Liver (tissue), 9 donors: Measurements from ENCODE around the gene FKBP5. TPM values are rescaled to one million over a fixed set of nuclear protein-coding genes. Genes with fewer than 3 reads are reported as not detected.

ENCODE experiments used
- DNase-seq: peaks from one replicate; pipeline ENCODE4 v3.0.0-alpha.2; 2017; ENCODE audit warnings: low spot score
- H3K27ac ChIP-seq, 2 donors: one replicate each; pipeline ENCODE4 v1.7.0; 2013; ENCODE audit warnings: inconsistent platforms in 2 of 2, low read length in 2 of 2, control low read depth in 1 of 2, low read depth in 1 of 2, mild to moderate bottlenecking in 1 of 2
- H3K27me3 ChIP-seq, 4 donors: one replicate each; pipeline versions ENCODE4 v1.6.1 to v1.7.0; 2013; ENCODE audit warnings: low read length in 3 of 4, inconsistent platforms in 1 of 4, mild to moderate bottlenecking in 1 of 4, moderate library complexity in 1 of 4; ENCODE audit not compliant: control insufficient read depth in 4 of 4, insufficient read depth in 4 of 4
- H3K36me3 ChIP-seq, 4 donors: one replicate each; pipeline versions ENCODE4 v1.6.1 to v1.7.0; 2013; ENCODE audit warnings: low read length in 3 of 4, mild to moderate bottlenecking in 3 of 4, low read depth in 1 of 4, moderate library complexity in 1 of 4; ENCODE audit not compliant: control insufficient read depth in 4 of 4, insufficient read depth in 3 of 4
- H3K4me1 ChIP-seq, 4 donors: one replicate each; pipeline versions ENCODE4 v1.6.1 to v1.7.0; 2013; ENCODE audit warnings: low read length in 3 of 4, mild to moderate bottlenecking in 3 of 4, moderate library complexity in 1 of 4; ENCODE audit not compliant: control insufficient read depth in 4 of 4, insufficient read depth in 4 of 4
- H3K4me3 ChIP-seq, 3 donors: one replicate each; pipeline versions ENCODE4 v1.6.1 to v1.7.0; 2013; ENCODE audit warnings: low read length in 3 of 3, control low read depth in 1 of 3, low read depth in 1 of 3, mild to moderate bottlenecking in 1 of 3
- H3K9ac ChIP-seq, 2 donors: one replicate each; pipeline ENCODE4 v1.7.0; 2013; ENCODE audit warnings: low read length in 2 of 2, mild to moderate bottlenecking in 2 of 2, moderate library complexity in 2 of 2, control low read depth in 1 of 2, low read depth in 1 of 2
- H3K9me3 ChIP-seq, 4 donors: one replicate each; pipeline versions ENCODE4 v1.6.1 to v1.7.0; 2013; ENCODE audit warnings: low read length in 3 of 4; ENCODE audit not compliant: control insufficient read depth in 4 of 4
- ATF3 ChIP-seq: IDR thresholded peaks from 2 replicates; pipeline ENCODE4 v1.6.1; 2016; ENCODE audit warnings: antibody characterized with exemption
- FOXA1 ChIP-seq: IDR thresholded peaks from 2 replicates; pipeline ENCODE4 v1.6.1; 2016; ENCODE audit warnings: antibody characterized with exemption
- FOXA2 ChIP-seq: IDR thresholded peaks from 2 replicates; pipeline ENCODE4 v1.6.1; 2016; ENCODE audit warnings: antibody characterized with exemption
- GABPA ChIP-seq, 2 donors: IDR thresholded peaks in 1 of 2; conservative IDR thresholded peaks in 1 of 2; 2 replicates each; pipeline ENCODE4 v1.6.1; 2016; ENCODE audit warnings: antibody characterized with exemption in 2 of 2, mild to moderate bottlenecking in 1 of 2, moderate library complexity in 1 of 2
- HNF4G ChIP-seq: IDR thresholded peaks from 2 replicates; pipeline ENCODE4 v1.6.1; 2016; ENCODE audit warnings: antibody characterized with exemption
- JUND ChIP-seq, 2 donors: IDR thresholded peaks; 2 replicates each; pipeline ENCODE4 v1.6.1; 2016; ENCODE audit warnings: antibody characterized with exemption in 2 of 2
- NR2F2 ChIP-seq: IDR thresholded peaks from 2 replicates; pipeline ENCODE4 v1.6.1; 2016; ENCODE audit warnings: antibody characterized with exemption
- RAD21 ChIP-seq, 2 donors: IDR thresholded peaks; 2 replicates each; pipeline ENCODE4 v1.6.1; 2016; ENCODE audit warnings: antibody characterized with exemption in 2 of 2, mild to moderate bottlenecking in 2 of 2
- RXRA ChIP-seq, 2 donors: IDR thresholded peaks; 2 replicates each; pipeline ENCODE4 v1.6.1; 2017 to 2018; ENCODE audit warnings: antibody characterized with exemption in 2 of 2, mild to moderate bottlenecking in 1 of 2
- SP1 ChIP-seq: IDR thresholded peaks from 2 replicates; pipeline ENCODE4 v1.6.1; 2018; ENCODE audit warnings: antibody characterized with exemption, mild to moderate bottlenecking
- TAF1 ChIP-seq: conservative IDR thresholded peaks from 2 replicates; pipeline ENCODE4 v1.6.1; 2016; ENCODE audit warnings: antibody characterized with exemption, mild to moderate bottlenecking
- YY1 ChIP-seq: IDR thresholded peaks from 2 replicates; pipeline ENCODE4 v1.6.1; 2016; ENCODE audit warnings: antibody characterized with exemption, mild to moderate bottlenecking
- ZBTB33 ChIP-seq: IDR thresholded peaks from 2 replicates; pipeline ENCODE4 v1.6.1; 2016; ENCODE audit warnings: antibody characterized with exemption
- WGBS: extraction: QIAGEN DNeasy Blood & Tissue Kit; methylation state at CpG from one replicate; pipeline ENCODE4 v1.1.7; 2013; 5-methylcytosine and 5-hydroxymethylcytosine counted together
- polyA plus RNA-seq, 2 donors: library from polyadenylated mRNA; stranded (reverse) in 1 of 2; unstranded in 1 of 2; fragments of 200-250 nt in 1 of 2; fragments of >200 nt in 1 of 2; fragmentation: Nextera tagmentation in 1 of 2; extraction: Ambion mirVana in 1 of 2; gene quantifications; one replicate each; pipeline versions ENCODE4 v1.2.1 to v1.2.3, GENCODE V29; 2013 to 2015
- total RNA-seq, 2 donors: library from RNA; depleted of rRNA; stranded (reverse); fragments of >200 nt; gene quantifications; one replicate each; pipeline ENCODE4 v1.2.3, GENCODE V29; 2014
- TF ChIP-seq, protein P1 (sequence below): IDR thresholded peaks from 2 replicates; pipeline ENCODE4 v1.6.1; 2016; ENCODE audit warnings: antibody characterized with exemption, mild to moderate bottlenecking
- donor health status: healthy.
- donor health status: healthy.
- donor health status: healthy.
- donor health status: healthy.
- donor health status: healthy.

FKBP5 gene
- total and polyA plus RNA-seq, 4 donors: 10.3 to 132 (median 63.7) TPM

DNA sequence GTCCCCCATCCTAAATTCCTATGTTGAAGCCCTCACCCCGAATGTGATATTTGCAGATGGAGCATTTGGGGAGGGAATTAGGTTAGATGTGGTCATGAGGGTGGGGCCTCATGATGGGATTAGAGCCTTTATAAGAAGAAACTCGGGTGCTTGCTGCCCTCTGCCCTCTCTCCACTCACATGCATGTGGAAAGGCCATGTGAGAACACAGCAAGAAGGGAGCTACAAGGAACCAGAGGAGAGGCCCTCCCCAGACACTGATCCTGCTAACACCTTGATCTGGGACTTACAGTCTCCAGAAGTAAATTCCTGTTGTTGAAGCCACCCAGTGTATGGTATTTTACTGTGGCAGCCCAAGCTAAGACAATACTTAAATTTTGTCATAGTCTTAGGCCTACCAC lies 106.4 kb downstream of the FKBP5 start:
- Histone ChIP-seq H3K9ac (no peak overlapping the region), H3K36me3 (peaks cover 5 to 46% (median 28%) of the 10 kb centered on the region in 4 donors), H3K27ac (no peak overlapping the region), H3K9me3 (no peaks in the 10 kb centered on the region), H3K4me1 (peaks cover 0 to 10% (median 6%) of the 10 kb centered on the region in 4 donors), H3K27me3 (no peaks in the 10 kb centered on the region), H3K4me3 (no peak overlapping the region)
- no peak for DNase-seq
- no peak for TF ChIP-seq SP1
- TF ChIP-seq RXRA (IDR thresholded peaks at IDR 0.05): no peak
- TF ChIP-seq TAF1: no peak
- TF ChIP-seq, protein P1, sequence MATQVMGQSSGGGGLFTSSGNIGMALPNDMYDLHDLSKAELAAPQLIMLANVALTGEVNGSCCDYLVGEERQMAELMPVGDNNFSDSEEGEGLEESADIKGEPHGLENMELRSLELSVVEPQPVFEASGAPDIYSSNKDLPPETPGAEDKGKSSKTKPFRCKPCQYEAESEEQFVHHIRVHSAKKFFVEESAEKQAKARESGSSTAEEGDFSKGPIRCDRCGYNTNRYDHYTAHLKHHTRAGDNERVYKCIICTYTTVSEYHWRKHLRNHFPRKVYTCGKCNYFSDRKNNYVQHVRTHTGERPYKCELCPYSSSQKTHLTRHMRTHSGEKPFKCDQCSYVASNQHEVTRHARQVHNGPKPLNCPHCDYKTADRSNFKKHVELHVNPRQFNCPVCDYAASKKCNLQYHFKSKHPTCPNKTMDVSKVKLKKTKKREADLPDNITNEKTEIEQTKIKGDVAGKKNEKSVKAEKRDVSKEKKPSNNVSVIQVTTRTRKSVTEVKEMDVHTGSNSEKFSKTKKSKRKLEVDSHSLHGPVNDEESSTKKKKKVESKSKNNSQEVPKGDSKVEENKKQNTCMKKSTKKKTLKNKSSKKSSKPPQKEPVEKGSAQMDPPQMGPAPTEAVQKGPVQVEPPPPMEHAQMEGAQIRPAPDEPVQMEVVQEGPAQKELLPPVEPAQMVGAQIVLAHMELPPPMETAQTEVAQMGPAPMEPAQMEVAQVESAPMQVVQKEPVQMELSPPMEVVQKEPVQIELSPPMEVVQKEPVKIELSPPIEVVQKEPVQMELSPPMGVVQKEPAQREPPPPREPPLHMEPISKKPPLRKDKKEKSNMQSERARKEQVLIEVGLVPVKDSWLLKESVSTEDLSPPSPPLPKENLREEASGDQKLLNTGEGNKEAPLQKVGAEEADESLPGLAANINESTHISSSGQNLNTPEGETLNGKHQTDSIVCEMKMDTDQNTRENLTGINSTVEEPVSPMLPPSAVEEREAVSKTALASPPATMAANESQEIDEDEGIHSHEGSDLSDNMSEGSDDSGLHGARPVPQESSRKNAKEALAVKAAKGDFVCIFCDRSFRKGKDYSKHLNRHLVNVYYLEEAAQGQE: no peak
- no peak for TF ChIP-seq FOXA2
- TF ChIP-seq FOXA1: no peak
- TF ChIP-seq ZBTB33: no peak
- TF ChIP-seq YY1: no peak
- TF ChIP-seq RAD21 (IDR thresholded peaks at IDR 0.05): no peak
- no peak for TF ChIP-seq NR2F2
- no peak for TF ChIP-seq JUND (IDR thresholded peaks at IDR 0.05)
- no peak for TF ChIP-seq ATF3
- no peak for TF ChIP-seq HNF4G
- 54% methylated on average over 2 of the region's 2 CpGs for WGBS

GRCh38 chr6:35581633-35582032 lies 107.1 kb downstream of the FKBP5 start:
- Histone ChIP-seq H3K9me3 (no peaks in the 10 kb centered on the region), H3K27me3 (no peaks in the 10 kb centered on the region), H3K4me3 (no peak overlapping the region), H3K36me3 (peaks cover 5 to 43% (median 24%) of the 10 kb centered on the region in 4 donors), H3K27ac (no peak overlapping the region), H3K9ac (no peak overlapping the region), H3K4me1 (peaks cover 0 to 14% (median 6%) of the 10 kb centered on the region in 4 donors)
- 92% methylated on average over 6 of the region's 6 CpGs for WGBS
- DNase-seq: no peak
- TF ChIP-seq GABPA (IDR thresholded peaks at IDR 0.05 in 1 of 2, conservative IDR thresholded peaks at IDR 0.05 in 1 of 2) (no peak), FOXA1 (no peak), RAD21 (IDR thresholded peaks at IDR 0.05) (no peak), FOXA2 (no peak), HNF4G (no peak), NR2F2 (no peak)

DNA sequence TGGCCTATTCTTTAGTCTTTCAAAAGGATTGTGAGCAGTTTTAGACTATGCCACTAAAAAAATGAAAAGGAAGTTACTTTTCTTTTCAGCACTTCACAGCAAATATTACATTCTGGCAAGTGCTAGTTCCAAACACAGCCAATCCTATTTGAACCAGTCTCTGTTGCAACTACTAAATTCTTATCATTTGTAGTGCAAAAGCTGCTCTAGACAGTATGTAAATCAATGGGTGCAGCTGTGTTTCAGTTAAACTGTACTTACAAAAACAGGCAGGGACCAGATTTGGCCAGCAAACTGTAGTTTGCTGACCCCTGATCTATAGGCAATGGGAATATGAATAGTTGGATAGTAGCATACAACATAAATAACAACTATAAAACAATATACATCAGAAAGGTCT lies 107.9 kb downstream of the FKBP5 start:
- H3K27ac ChIP-seq: no peak overlapping the region
- peaks cover 0 to 15% (median 6%) of the 10 kb centered on the region in 4 donors for H3K4me1 ChIP-seq
- no peak for DNase-seq
- TF ChIP-seq NR2F2: no peak
- no peak for TF ChIP-seq GABPA (IDR thresholded peaks at IDR 0.05 in 1 of 2, conservative IDR thresholded peaks at IDR 0.05 in 1 of 2)
- no peak for TF ChIP-seq SP1
- no peak overlapping the region for H3K9ac ChIP-seq
- H3K4me3 ChIP-seq: no peak overlapping the region
- H3K27me3 ChIP-seq: no peaks in the 10 kb centered on the region
- no peaks in the 10 kb centered on the region for H3K9me3 ChIP-seq
- H3K36me3 ChIP-seq: peaks cover 2 to 47% (median 25%) of the 10 kb centered on the region in 4 donors
